HG03108 (cell line): ENCODE data around the gene SERP1.
A peak's percentile ranks its signal among the peaks of the same experiment; 100 is the strongest.

Experiments
- ATAC-seq: cut with Tn5 transposase; IDR thresholded peaks from one replicate; pipeline ENCODE4 v1.9.1; 2021; ENCODE audit warnings: moderate library complexity; ENCODE audit not compliant: unreplicated experiment

The SERP1 gene

GRCh38 chr3:150546226-150547044 lies at the start of gene SERP1, which contains the start of gene EIF2A:
TSS of gene SERP1 (minus strand) at chr3:150546496. CDS start at chr3:150546135, 361 bp downstream.
TSS of gene EIF2A (plus strand) at chr3:150546787. CDS start at chr3:150546803, 16 bp downstream.
- ATAC-seq: peak; percentile 91

DNA sequence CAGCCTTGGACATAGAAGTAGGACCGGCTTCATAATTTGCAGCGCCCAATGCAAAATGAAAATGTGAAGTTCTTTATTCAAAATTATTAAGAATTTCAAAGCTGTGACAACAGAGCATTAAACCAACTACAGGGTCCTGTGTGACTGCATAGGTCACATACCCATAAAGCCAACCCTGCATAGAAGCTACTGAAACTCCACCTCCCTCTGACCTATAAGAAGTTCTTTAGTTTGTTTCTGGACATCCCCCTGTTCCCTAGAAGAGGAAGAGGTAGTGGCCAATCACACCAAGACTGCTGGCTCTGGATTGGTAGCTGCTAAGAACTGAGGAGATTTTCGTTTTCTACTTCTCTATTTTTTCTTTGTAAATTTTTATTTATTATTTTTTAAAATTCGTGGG lies 47.9 kb upstream of the SERP1 start:
- ATAC-seq: no peak

DNA sequence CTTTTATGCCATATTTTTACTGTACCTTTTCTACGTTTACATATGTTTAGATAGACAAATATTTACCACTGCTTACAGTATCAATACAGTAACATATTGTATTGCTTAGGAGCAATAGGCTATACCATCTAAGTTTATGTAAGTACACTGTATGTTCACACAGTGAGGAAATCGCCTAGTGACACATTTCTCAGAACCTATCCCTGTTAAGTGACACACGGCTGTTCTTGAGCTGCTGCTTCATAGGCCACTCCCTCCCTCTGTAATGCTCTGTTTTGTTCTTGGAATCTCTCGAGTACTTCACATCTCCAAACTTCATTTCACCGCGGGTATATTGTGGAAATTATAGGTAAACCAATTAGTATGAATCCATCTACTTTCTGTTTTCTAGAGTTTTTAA lies 43.5 kb upstream of the SERP1 start:
- no peak for ATAC-seq

DNA sequence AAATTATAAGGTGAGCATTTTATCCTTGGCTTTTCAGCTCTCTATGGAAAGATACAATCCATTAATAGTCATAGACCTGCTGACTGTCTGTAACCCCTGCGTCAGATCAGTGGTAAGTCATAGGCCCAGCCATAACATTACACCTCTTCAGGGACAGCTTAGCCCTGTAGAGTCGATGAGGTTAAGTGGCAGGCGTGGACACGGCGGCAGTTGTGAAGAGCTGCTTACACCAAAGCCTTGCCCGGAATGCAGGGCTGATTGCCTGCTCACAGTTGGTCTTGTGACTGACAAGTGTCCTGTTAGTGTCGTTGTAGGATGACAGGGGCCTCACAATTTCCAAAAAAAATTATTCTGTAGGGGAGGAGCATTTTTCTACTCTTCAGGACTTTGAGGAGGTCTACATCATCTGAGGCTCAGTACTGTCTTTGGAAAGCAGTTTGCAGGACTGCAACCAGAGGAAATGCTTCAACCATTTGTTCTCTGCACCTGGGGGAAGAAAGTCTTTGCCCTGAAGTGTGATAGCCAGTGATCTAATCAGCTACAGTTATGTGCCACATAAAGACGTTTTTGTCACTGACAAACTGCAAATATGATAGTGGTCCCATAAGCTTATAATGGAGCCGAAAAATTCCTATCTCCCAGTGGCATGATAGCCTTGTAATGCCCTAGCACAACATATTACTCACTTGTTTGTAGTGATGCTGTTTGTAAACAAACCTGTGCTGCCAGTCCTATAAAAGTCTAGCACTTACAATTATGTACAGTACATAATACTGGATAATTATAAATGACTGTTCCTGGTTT lies 41.9 kb upstream of the SERP1 start:
- no peak for ATAC-seq

- peak; percentile 73 for ATAC-seq
Observed at GRCh38 chr3:150583028-150583427, 36.7 kb upstream of the SERP1 start.

- peak; percentile 55 for ATAC-seq
Observed at GRCh38 chr3:150582620-150583019, 36.3 kb upstream of the SERP1 start.

DNA sequence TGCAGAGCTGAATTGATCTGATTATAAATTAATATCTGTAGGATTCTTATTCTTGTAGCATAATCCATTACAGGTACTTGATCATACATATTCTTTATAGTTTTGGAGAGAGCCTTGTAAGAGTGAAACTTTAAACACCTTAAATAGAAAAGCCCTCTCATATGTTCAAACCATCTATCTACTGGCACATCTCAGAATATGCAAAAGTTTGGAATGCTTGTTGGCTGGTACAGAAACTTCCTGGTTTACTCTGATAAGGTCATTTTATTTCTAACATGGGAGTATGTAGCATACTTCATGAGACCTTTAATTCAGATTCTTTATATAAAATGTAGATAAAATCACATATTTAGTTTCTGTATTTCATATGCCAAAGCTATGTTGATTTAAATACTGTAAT lies 34.9 kb upstream of the SERP1 start:
- ATAC-seq: no peak

DNA sequence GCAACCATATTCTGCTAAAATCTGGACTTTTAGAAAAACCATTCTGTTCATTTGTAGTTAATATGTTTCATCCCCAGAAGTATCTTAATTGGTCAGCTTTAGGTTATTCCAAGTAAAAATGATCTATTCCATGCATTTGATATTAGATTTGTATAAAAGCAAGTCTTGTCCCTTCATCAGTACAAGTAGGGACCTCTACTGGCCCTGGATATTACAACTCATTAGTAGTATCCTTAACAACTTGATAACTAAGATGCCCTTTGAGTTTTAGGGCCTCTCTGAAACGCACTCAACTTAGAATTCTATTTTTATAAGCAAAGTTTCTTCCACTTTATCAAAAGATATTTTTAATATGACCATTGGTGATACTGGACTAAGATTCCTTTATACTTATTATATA lies 31.6 kb upstream of the SERP1 start:
- ATAC-seq: no peak

DNA sequence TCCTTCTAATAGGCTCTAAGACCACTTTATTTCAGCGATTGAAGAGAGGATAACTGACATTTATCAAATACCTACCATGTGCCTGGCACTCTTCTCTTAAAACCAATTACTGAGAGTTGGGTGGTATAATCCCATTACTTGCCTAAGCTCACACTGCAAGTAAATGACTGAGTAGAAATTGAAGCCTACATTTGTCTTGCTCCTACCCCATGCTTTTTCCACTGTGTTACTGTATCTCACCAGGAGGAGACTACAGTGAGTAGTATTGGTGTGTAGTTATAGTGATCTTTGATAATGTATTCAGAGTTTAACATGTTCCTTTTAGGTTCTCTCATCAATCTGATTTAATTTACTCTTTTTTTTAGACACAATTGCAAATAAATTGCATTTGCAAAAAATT lies 21.0 kb upstream of the SERP1 start:
- no peak for ATAC-seq

GRCh38 chr3:150564243-150564642 lies 17.9 kb upstream of the SERP1 start:
- no peak for ATAC-seq

GRCh38 chr3:150557725-150558124 lies 11.4 kb upstream of the SERP1 start:
- no peak for ATAC-seq

DNA sequence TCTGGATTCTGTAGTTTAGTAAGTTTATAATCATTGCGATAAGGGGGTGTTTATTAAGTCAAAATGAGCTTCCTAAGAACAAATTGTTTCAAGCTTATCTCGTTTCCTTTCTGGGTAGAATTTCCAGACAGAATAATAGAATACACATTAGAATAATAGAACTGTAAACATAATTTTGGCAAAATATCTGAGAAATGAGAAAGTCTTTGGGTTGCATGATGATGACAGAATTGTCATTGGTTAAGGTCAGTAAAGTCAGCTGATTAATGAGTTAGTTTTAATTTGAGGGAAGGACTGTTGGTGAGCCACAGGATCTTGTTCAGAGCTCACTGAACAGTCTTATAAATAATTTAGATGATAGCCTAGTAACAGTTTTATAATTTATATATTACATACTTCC lies 10.5 kb upstream of the SERP1 start:
- no peak for ATAC-seq

DNA sequence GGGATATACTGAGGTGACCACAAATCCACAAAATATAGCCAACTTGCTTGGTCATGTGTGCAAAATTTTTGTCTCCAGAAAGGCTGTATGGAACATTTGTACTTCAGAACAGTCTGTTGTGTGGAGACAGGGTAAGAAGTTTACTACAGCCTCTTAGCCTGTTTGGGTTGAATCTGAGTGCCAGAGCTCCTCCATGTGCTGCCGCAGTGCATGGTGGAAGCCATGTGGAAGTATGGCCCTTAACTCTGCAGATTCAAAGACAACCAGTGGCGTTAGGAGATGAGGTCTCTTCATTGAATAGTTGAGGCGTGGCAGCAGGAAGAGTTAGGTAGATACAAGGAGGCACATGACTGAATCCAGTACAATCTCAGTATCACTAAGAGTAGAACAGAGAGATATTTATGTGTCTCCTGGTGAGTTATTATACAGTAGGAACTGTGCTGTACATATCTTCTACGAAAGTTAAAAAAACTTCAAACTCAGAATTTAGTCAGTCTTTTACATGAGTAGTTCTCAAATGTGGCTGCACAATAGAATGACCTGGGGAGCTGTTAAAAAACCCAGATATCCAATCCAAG lies 9.7 kb upstream of the SERP1 start:
- no peak for ATAC-seq

- no peak for ATAC-seq
Observed at GRCh38 chr3:150547045-150547741, 897 bp upstream of the SERP1 start.

DNA sequence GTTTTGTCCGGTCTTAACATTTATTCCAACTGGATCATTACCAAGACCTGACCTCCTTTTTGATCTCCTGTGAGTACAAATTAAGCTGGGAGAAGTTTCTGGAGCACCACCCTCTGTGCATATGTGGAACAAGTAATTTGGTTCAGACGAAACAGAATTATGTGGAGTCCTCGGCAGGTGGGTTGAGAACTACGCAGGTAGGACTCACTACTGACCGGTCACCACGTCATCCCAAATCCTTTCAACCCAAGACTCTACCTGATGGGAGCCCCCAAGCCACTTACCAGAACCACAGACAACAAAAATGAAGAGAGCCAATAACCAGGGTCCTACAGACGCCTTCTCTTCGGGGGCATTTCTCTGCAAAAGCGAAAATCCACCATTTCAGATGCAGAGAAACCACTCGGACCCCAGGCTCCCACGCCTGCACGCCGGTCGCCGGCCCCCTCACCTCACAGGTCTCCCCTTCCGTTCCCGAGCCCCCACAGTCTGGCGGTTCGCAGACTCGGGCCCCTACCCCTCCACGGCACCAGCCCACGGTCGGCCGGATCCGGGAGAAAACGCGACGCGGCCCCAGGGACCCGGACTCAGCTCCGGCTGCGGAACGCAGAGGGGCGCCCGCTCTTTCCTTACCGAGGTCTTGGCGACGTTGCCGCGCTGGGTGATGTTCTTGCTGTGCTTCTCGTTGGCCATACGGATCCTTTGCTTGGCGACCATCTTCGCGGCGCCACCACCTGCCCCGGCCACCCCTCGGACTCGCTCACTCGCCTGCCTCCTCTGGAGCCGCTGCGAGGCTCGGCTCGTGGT lies 674 bp downstream of the SERP1 start:
- ATAC-seq: peak; percentile 16

- no peak for ATAC-seq
Observed at GRCh38 chr3:150544726-150545125, 1.6 kb downstream of the SERP1 start.

DNA sequence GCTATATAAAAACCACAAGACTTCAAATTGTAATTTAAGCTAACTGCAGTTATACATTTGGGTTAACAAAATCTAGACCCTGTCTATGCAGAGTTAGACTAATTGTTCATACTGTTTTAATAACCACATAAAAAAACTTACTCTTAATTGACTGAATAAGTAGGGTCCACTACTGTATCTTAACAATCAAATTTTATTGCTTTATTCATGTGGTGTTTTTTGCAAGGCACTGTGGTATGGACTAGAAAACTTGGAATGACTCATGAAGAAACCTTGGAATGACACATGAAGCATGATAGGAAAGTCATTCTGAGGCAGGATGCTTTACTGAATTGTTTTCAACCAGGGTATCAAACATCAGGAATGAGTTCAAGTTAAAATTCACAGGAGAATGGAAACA lies 2.3 kb downstream of the SERP1 start:
- ATAC-seq: no peak

DNA sequence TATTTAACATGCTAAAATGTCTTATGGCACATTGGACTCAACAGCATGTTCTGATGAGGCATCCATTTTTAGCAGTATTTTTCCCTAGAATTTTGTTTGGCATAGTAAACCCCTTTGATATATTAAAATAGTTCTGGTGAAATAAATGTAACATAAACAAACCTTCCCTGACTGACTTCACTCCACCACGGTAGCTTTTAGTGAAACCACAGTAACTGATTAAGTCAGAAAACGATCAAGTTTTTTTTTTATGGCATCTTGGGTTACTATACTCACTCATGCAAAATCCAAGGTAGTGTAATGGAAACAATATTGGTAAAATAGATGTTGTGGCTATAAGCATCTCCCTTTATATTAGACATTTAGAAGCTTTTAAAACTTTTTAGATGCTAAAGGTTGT lies 2.8 kb downstream of the SERP1 start:
- ATAC-seq: no peak

DNA sequence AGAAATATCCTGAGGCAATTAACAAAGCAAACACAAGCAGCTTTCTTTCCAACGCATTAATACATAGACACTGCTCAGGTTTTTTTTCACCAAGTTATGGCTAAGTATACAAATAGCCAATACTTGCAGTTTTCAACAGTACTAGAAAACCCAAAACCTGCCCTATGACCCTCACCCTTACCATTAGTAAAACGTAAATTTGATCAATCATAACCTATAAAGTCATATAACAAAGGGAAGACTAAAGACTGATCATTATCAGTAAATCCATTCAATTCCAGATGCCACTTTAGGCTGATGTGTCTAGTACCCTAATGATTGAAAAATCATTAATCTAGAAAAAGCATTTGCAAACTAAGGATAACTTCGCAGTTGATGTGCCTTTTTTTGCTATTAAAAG lies 3.2 kb downstream of the SERP1 start:
- no peak for ATAC-seq

- no peak for ATAC-seq
Observed at GRCh38 chr3:150540991-150541390, 5.3 kb downstream of the SERP1 start.
